ENCODE results near the gene MAST4.

MAST4 gene

GRCh38 chr5:66993448-66993847 lies 397.3 kb downstream of the MAST4 start:
- DNase-seq (ENCODE audit: low spot score): no peak

GRCh38 chr5:66993882-66994281 lies 397.7 kb downstream of the MAST4 start:
- no peak for DNase-seq (ENCODE audit: low spot score)

- no peak for DNase-seq (ENCODE audit: low spot score)
Measured at GRCh38 chr5:66994790-66995189, 398.6 kb downstream of the MAST4 start.

GRCh38 chr5:67000794-67001475 lies 404.7 kb downstream of the MAST4 start:
- DNase-seq (ENCODE audit: low spot score): no peak

GRCh38 chr5:67002832-67003684 lies 406.9 kb downstream of the MAST4 start:
- DNase-seq (ENCODE audit: low spot score): no peak

- no peak for DNase-seq (ENCODE audit: low spot score)
Measured at GRCh38 chr5:67003685-67003934, 407.4 kb downstream of the MAST4 start.

GRCh38 chr5:67003935-67004729 lies 407.9 kb downstream of the MAST4 start:
- peak; percentile 46 for DNase-seq (ENCODE audit: low spot score)

GRCh38 chr5:67004730-67005350 lies 408.6 kb downstream of the MAST4 start:
- DNase-seq (ENCODE audit: low spot score): no peak

GRCh38 chr5:67005737-67006499 lies 409.7 kb downstream of the MAST4 start:
- DNase-seq (ENCODE audit: low spot score): no peak

- no peak for DNase-seq (ENCODE audit: low spot score)
Measured at GRCh38 chr5:67006500-67006848, 410.3 kb downstream of the MAST4 start.

- no peak for DNase-seq (ENCODE audit: low spot score)
Measured at GRCh38 chr5:67009028-67009427, 412.8 kb downstream of the MAST4 start.

GRCh38 chr5:67010684-67011409 lies 414.7 kb downstream of the MAST4 start:
- no peak for DNase-seq (ENCODE audit: low spot score)

- DNase-seq (ENCODE audit: low spot score): no peak
Measured at GRCh38 chr5:67011422-67011821, 415.2 kb downstream of the MAST4 start.

GRCh38 chr5:67012171-67012570 lies 416.0 kb downstream of the MAST4 start:
- no peak for DNase-seq (ENCODE audit: low spot score)

- no peak for DNase-seq (ENCODE audit: low spot score)
Measured at GRCh38 chr5:67013719-67014118, 417.5 kb downstream of the MAST4 start.

GRCh38 chr5:67014191-67014590 lies 418.0 kb downstream of the MAST4 start:
- DNase-seq (ENCODE audit: low spot score): no peak

- DNase-seq (ENCODE audit: low spot score): no peak
Measured at GRCh38 chr5:67014957-67015400, 418.8 kb downstream of the MAST4 start.

- DNase-seq (ENCODE audit: low spot score): no peak
Measured at GRCh38 chr5:67015541-67016191, 419.5 kb downstream of the MAST4 start.

GRCh38 chr5:67019065-67019845 lies 423.1 kb downstream of the MAST4 start:
- DNase-seq (ENCODE audit: low spot score): no peak
